Measurements from ENCODE around the gene FHL1. TPM values are rescaled to one million over a fixed set of nuclear protein-coding genes. Genes with fewer than 3 reads are reported as not detected.
"Not testable (repeated sequence)": the region's sequence is repeated elsewhere in the genome, so short reads cannot be mapped to it uniquely, and the experiment has no call there.

FHL1 gene
- polyA plus RNA-seq, 1 donor = 1,206 TPM

DNA sequence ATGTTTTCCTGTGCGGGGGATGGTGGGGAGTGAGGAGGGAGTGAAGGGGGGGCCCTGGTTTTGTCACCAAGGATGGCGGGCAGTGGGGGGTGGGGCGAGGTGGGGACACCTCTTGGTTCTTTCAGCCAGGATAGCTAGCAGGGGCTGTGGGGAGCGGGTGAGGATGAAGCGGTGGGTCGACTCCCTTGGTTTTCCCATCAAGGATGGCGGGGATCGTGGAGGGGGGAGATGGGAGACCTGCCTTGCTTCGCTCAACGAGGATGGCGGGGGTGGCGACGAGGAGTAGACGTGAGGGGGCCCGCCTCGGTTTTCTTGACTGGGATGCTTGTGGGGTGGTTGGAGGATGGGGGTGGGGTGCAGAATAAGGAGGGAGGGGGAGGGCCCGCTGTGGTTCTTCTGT, 643 bp downstream of the FHL1 start:
- DNase-seq = no peak

DNA sequence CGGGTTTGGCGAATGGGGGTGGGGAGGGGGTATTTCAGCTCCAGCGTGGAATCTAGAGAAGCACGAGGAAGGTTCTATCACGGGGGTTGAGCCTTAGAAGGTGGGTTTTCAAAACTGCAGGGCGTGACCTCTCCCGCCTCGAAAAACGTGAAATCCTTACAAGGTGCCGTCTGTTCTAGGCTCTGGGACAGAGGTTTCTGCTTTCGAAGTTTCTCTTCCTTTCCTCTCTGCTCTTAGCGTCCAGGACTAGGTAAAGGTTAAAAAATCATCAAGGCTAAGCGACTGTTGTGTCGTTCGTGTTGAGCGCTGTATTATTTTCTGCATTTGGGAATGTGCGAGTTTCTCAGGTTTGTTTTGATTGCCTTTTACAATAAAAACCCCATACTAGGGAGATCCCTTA, 1.1 kb downstream of the FHL1 start:
- DNase-seq = peak; percentile 15

DNA sequence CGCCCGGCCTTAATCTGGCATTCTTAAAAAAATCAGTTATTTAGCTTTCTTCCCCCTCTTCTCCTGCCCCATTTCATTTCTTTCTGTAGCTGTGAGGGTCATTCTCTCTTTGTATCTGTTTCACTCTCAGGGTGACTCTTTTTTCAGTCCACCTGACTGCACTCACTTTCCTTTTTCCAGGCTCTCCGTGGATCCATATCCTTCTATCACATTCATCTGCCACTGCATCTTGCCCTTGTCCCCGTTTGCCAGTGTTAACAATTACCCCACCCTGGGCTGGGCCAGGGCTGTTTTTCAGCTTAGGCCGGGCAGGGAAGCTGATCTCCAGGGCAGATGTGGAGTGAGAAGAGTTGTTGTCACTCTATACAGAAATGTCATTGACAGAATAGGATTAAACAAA, 7.7 kb downstream of the FHL1 start:
- DNase-seq = no peak

DNA sequence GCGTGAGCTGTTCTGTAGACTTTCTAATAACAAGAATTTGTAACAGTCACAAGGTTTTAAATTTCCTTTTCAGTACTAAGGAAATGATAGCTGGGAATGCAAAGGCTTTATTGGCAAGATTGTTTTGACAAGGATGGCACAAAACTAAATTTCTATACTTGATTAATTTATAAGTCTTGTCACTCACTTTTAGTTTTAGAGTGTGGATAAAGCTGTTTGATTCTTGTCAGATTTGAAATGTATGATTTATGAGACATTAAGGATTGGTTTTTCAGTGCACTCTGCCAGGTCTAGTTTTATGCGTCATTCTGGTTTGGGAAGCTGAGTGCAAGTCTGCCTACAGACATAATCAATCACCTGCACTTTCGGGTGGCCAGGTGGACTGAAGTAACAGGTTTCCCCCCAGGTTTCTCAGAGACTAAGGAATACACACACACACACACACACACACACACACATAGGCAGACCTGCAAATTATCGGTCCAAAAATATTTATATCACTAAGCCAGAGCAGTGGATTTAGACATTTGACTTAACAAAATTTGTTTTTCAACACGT, 9.3 kb downstream of the FHL1 start:
- no peak for DNase-seq

DNA sequence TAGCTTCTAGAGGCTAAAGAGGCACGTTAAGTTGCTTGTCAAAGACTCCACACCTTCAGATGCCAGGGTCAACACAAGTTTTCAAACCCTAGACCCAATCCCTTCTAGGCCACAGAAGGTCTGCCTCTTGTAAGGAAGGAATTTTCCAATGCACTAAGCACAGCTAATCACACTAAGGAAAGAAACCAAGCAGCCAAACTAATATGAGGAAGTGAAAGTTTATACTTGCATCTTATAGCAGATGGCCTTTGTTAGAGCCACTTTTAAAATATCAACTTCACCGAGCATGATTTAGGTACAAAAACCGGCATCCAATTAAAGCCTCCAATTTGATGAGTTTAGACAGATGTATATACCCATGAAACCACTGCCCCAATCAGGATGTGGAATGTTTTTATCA, 9.9 kb downstream of the FHL1 start:
- no peak for DNase-seq

DNA sequence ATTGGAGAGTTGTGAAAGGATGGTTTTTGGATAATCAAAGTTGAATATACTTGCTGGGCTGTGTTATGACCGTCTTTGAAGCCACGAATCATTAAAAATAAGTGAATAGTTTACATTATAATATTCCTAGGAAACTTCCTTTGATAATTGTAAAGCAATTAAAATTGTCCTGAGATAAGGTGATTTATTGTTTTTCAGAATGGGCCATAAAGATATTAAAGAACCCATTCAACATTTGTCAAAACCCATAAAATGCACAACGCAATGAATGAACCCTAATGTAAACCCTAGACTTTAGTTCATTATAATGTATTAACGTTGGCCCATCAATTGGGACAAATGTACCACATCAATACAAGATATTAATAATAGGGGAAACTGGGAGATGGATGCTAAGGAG, 11.4 kb downstream of the FHL1 start:
- no peak for DNase-seq

DNA sequence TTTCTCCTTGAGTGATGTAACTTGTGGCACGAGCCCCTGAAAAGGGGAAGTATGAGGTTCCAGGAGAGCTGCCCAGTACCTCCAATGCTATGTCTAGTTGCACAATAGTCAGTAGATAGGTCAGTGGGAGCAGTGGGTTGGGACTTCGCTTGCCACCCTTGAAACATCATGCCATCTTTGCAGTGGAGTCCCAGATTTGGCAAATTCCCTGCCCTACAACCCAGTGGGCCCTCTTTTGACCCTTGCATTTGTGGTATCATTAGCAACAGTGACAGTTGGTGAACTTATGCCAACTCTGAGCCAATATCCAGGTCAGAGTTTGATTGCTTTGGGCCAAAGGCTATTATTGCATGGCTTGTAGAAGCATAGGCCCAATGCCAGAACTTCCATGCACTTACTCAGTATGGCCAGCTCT, 12.3 kb downstream of the FHL1 start:
- no peak for DNase-seq

DNA sequence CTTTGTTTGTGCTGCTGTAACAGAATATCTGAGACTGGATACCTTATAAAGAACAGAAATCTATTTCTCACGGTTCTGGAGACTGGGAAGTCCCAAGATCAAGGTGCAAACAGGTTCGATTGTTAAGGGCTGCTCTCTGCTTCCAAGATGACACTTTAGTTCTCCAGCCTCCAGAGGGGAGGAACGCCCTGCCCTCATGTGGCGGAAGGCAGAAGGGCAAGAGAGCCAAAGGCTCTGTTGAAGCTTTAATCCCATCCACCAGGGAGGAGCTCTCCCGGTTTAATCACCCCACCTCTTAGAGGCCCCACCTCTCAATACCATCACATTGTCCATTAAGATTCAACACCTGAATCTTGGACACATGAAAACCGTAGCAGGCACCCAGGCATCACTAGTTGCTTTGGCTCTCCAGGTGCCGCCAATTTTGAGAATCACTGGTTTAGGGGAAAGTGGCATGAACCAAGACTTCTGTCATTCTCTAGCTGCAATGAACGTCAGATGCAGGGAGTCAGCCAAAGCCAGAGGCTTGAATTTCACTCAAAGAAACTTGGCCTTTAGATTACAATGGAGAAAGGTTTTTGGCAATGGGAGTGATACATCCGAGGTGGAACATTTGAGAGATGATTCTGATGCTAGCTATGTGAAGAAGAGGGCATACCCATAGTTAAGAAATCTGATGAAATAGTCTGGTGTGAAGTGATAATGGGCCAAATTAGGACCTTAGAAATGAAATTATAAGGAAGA, 15.7 kb downstream of the FHL1 start:
- DNase-seq = no peak

DNA sequence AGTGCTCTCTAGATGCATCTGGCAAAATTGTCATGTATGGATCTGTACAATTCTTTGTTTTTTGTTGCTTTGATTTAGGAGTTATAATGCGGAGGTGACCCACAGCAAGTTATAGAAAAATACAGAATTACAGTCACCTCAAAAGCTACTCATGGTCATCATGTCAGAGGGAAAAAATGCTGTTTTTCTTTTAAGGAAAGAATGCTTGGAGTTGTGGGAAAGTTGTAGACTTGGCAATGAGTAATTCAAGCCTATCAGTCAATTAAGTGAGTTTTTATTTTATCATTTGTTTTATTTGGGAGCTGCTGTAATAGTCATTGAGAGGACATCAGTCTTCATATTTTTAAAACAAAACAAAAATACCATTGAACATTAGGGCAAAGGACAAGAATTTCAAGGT, 16.4 kb downstream of the FHL1 start:
- DNase-seq = no peak

DNA sequence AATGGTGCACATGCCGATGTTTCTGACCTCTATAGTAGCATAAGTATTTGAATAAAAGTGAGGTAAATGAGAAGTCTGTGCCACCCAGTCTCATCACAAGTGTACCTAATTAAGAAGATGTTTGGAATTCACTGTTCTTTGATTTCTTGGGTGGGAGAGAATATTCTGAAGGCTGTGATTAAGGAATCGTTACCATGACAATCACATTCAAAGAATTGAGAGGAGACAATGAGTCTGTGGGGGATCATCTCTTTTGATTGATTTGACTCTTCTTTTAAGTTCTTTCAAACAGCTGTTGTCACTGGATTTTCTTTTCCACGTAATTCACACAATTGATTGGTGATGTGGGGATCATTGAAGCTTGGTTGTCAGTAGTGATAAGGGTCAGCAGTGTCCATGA, 18.1 kb downstream of the FHL1 start:
- no peak for DNase-seq

DNA sequence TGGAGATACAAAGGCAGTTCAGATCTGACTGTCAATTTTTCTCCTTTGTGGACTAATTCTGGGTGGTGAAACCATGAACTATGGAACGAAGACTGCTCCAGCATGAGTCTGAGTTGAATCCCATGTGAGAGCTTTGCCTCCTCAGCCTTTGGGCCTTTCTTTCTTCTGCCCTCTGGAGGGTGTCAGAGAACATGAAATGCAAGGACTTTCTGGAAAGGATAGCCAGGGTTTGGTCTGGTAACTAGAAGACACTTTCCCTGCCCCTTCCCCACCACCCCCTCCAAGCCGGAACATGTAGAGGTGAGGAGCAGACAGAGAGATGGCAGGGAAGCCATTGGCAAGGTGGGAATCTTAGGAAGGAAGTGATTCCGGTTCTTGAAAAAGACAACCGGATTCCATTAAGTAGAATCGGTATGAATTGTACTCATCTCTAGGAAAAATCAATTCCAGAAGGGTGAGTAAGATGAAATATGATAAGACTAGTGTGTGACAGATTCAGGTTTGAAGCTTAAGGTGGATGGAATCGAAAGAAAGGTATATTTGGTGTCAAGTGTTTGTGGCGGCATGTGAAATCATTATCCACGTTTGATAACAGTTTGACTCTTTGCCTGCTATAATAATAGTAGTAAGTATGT, 19.0 kb downstream of the FHL1 start:
- DNase-seq = no peak

DNA sequence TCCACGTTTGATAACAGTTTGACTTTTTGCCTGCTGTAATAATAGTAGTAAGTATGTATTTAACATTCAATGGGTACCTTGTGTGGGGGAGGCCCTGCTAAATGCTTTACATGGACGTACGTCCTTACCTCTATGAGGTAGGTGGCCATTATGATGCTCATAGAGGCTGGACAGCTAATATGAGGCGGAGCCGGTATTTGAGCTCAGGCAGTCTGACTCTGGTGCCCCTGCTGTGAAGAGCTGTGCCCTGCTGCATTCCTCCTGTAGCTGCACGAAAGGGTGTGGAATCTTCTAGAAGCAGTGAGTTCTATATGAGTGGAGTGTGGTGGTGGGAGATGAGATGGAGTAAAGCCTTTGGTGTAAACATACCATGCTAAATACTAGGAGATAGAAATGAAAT, 20.7 kb downstream of the FHL1 start:
- not testable (repeated sequence) for DNase-seq

DNA sequence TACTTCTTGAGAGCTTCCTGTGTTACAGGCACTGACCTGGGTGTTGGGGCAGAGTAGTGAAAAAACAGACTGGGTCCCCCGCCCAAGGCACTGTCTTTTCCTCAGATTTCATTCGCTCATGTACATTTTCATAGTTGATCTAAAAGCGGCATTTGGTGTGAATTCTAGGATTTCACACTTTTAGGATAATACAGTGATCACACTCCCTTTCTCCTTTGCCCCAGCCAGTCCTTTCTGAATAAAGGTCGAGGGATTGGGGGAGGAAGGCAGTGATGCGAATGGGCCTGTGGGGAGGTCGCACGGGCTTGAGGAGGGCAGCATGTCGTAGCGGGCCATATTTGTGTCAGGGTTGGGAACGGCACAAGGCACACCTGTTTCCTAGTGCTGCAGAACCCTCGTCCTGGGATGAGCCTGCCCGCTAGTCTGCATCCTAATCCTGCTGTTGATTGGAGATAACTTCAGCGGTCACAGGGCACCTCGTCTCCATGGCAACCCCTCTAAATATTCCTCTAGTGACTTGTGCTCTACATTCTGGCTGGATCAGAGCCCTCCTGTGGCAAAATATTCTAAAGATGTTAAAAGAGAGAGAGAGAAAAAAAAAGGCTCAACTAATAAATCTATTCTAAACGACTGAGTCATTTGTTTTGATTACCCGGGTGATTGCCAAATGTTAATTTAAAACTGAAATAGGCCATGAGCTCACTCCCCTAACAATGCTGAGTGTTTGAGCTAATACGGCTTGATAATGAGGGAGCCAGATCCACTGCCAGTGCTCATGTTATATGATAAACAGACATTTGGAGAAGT, 21.8 kb downstream of the FHL1 start:
- DNase-seq = no peak

DNA sequence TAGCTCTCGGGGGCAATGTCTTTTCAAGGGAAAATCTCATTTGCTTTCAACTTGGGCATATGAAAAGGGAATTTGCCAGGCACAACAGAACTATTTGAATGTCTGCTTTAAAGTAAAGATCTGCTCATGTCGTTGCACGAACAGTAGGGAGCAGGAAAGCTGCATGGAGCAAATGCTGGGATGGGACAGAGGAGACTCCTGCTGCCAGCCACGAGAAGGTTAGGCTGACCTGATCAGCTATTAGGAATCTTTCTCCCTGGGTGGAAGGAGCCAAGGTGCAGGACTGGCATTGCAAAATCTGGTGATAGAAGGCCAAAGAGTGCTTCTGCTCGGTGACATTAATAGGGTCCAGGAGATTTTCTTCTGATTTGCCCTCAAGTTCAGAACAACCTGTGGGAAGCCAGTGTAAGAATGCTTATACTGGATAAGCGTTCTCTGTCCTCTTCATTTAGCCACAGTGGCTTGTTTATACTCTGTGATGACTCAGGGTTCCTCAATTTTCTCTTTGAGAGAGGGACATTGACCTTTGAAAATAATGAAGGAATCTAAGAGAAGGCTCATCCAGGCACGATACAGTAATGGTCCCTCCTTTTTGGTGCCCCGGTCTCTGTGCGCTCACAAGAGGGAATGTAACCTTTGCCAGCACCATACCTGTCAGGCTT, 22.9 kb downstream of the FHL1 start:
- no peak for DNase-seq

DNA sequence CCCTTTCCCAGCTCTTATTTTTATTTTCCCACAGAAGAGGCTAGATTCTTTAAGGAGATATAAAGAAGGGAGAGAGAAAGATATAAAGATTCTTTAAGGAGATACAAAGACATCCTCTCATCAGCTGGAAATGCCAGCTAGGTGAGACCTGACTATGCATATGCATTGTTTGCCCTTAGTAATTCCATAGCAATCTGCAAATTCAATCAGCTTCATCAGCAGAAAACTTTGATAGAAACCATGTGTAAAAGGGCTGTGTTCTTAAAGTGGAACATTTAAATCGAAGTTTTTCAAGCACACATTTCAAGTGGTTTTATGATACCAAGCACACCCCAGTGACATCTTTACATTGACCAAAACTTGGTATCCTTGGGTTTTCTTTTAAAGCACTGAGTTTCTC, 24.1 kb downstream of the FHL1 start:
- no peak for DNase-seq

DNA sequence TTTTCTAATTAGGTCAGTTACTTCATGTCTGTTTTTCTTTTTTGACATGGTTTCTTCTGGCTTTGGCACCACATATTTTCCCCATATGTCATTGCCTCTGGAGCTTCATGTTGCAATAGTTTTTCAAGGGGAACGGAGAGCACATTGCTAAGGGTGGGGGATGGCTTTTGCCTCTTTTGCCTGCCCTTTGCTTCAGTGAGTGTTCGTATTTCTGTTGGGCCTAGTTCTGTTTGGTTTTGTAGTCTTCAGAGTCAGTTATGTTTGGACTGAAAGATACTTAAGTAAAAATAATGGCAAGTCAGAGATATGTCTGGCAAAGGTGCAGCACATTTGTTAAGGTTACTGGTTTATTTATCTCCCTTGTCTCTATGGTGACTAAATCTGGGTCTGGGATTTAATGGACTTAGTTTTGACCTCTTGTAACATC, 29.1 kb downstream of the FHL1 start:
- peak; percentile 42 for DNase-seq

DNA sequence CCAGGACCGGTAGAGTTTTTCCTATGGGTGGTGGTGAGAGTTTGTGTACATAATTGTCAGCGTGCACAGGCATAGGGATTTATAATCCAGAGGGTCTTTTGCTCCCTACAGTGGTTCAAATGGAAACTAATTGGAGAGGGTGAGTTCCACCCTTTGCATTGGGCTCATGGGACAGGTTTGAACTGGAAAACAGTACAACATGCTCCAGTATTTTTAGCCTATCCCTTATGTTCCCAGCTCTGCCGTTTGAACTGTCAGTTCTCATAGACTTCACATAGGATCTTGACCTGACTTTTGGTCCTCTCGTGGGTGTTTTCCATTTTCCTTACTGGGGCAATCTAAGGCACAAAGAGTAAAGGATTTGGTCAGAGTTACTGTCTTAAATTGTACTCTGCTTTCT, 31.8 kb downstream of the FHL1 start:
- no peak for DNase-seq

DNA sequence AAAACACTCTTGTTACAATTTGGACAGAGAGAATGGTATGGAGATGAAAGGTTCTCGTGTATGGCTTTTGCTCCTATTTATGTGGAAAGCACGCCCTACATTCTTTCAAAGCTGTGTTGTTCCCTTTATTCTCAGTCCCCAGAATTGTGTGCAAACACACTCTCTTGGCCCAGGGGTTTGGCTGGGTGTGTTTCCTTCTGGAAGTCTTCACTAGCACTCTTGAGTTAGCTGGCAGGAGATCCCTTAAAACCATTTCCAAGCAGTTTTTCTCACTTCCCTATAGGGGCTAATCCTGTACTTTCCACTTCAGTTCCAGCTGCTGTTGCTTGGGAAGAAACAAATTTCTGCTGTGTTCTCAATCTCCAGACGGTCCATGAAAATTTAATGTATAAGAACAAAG, 35.1 kb downstream of the FHL1 start:
- DNase-seq = peak; percentile 65

DNA sequence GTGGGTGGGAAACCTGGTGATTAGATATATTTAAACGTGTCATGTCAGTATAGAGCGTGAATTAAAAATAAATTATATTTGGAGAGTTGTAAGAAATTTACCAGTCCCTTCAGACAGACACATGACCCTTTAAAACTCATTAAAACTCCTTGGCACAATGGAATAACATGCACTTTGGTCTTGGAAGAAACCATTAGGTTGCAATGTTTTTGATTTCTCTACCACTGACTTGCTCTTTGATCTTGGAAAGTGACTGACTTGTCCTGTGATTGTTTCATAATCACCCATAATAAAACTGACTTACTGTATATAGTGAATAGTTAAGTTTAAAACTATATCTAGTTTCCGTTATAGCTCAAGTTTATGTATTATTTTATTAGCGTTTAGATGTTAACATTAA, 35.8 kb downstream of the FHL1 start:
- DNase-seq = no peak

DNA sequence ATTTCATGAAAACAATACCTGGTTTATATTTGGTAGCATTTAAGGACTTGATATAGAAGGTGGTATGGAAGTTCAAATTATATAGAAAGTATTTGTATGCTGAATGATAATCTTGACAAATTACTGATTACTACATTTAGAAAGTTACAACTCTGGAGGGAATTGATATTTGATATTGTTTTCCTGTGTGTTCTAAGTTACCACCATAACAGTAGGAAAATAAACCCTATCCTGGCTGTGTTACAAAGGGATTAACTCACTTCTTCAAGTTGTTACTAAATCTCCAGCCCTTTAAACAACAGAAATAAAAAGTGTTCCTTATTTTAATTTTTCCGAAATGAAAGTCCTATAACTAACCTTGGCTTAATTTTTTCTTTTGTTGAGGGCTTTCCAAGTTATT, 36.6 kb downstream of the FHL1 start:
- DNase-seq = no peak

DNA sequence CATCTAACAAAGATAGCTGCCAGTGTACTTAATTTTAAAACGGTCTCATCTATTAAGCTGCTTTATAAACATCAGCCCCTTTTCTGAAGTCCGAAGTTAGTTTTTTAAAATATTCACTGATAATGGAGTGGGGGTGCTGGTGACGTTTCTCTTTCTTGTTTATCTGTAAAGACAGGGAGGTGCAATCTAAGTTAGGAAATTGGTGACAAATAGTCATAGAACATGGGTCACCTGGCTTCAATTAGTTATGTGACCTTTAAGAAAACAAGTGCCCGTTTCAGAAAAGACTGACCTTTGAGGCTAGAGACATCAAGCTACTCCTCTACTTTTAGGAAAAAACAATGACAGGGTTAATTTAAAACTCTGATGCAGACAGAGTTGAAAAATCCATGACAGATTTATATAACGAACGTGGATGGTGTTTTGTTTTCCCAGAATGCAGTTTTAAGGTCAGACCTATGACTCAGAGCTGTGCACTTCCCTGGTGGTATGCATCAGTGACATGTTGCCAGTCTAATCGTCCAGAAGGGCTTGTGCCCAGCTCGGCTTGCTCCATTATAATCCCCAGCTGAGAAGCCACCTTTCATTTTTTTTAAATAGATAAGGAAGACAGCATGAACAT, 38.2 kb downstream of the FHL1 start:
- no peak for DNase-seq

DNA sequence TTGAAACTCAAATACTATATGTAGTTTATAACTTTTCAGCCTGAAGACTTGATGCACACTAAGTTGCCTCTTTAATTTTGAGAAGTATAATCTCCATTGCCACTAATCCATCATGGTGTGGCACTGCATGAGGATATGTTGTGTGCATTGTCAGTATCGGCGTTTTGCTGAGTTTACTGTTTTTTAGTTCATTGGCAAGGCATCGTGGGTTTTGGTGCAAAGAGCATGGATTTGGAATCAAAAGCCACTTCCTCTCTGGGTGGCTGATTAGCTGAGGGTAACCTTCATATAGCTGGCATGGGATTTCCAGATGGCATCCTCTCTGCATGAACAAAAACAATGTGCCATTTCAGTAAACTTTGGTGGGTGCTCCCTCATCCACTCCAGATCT, 38.7 kb downstream of the FHL1 start:
- DNase-seq = no peak

All from hindlimb muscle (tissue), 1 donor.